Transverse colon (tissue), 4 donors: ENCODE measurements around the gene HECW1. TPM values are rescaled to one million over a fixed set of nuclear protein-coding genes. Genes with fewer than 3 reads are reported as not detected.

ENCODE experiments used
- DNase-seq: peaks from one replicate; pipeline ENCODE4 v3.0.0-alpha.2; 2019
- H3K27ac ChIP-seq, 4 donors: fragments of 200-600 bp; sonication (generic); 2 replicates each; pipeline ENCODE4 v1.5.1; 2016 to 2018; ENCODE audit warnings: inconsistent platforms in 4 of 4
- H3K27me3 ChIP-seq: fragments of 200-600 bp; sonication (generic); 2 replicates; pipeline ENCODE4 v1.5.1; 2017; ENCODE audit warnings: inconsistent platforms
- H3K36me3 ChIP-seq, 4 donors: fragments of 200-600 bp; sonication (generic); 2 replicates each; pipeline ENCODE4 v1.5.1; 2017 to 2019; ENCODE audit warnings: inconsistent platforms in 4 of 4
- H3K4me1 ChIP-seq, 4 donors: fragments of 200-600 bp; sonication (generic); 2 replicates each; pipeline ENCODE4 v1.5.1; 2017 to 2020; ENCODE audit warnings: inconsistent platforms in 4 of 4
- H3K4me3 ChIP-seq, 4 donors: fragments of 200-600 bp; sonication (generic); 1 replicate in 1 of 4; 2 replicates in 3 of 4; pipeline versions ENCODE4 v1.5.1 to v1.6.1; 2017 to 2019; ENCODE audit warnings: inconsistent platforms in 4 of 4
- H3K9me3 ChIP-seq, 2 donors: fragments of 200-600 bp; sonication (generic); 2 replicates each; pipeline ENCODE4 v1.5.1; 2017 to 2019; ENCODE audit warnings: inconsistent platforms in 2 of 2
- EP300 ChIP-seq: sonication (generic); formaldehyde crosslinking; IDR thresholded peaks from one replicate; pipeline ENCODE4 v1.6.1; 2017; ENCODE audit warnings: antibody characterized with exemption, low read depth
- POLR2A ChIP-seq: fragments of 450-650 bp; IDR thresholded peaks from one replicate; pipeline ENCODE4 v1.6.1; 2016; ENCODE audit warnings: antibody characterized with exemption, mild to moderate bottlenecking, moderate library complexity
- POLR2AphosphoS5 ChIP-seq, 3 donors: sonication (generic); formaldehyde crosslinking; IDR thresholded peaks; one replicate each; pipeline ENCODE4 v1.6.1; 2016; ENCODE audit warnings: antibody characterized with exemption in 3 of 3
- WGBS, 2 donors: methylation state at CpG; one replicate each; pipeline ENCODE4 v1.1.5; 2018; ENCODE audit warnings: low coverage in 1 of 2; 5-methylcytosine and 5-hydroxymethylcytosine counted together
- in situ Hi-C, 4 donors: fragments of 200-750 bp; cut with MboI; loops; one replicate each; pipeline versions ENCODE4 v1.15.0 to v1.15.1; 2017; ENCODE audit warnings: low sequenced_read_pairs in 3 of 4, low pct_ligation_motif_present in 1 of 4, low pct_unique_long_range_greater_than_20kb in 1 of 4
- intact Hi-C: fragments of 100-400 bp; cut with DNase I; formaldehyde crosslinking; loops from one replicate; pipeline ENCODE4 v1.15.1; 2023; ENCODE audit warnings: low total_unique reads
- total RNA-seq, 4 donors: library from RNA; depleted of rRNA; stranded (reverse); fragments of >200 nt; gene quantifications; one replicate each; pipeline ENCODE4 v1.1.0, GENCODE V29; 2016
- TF ChIP-seq, protein P1 (sequence below), 5 experiments: fragments of 200-600 bp in 3 of 5; fragments of 450-650 bp in 2 of 5; sonication (generic) in 3 of 5; IDR thresholded peaks; 1 replicate in 2 of 5; 2 replicates in 3 of 5; pipeline ENCODE4 v1.5.1; 2016 to 2017; ENCODE audit warnings: antibody characterized with exemption in 5 of 5, inconsistent platforms in 3 of 5, mild to moderate bottlenecking in 2 of 5, moderate library complexity in 1 of 5

HECW1 gene
- total RNA-seq, 4 donors from 2014 or later: 1.1 to 1.4 TPM; not detected in 2

GRCh38 chr7:43470110-43470509, 357.7 kb downstream of the HECW1 start:
- TF ChIP-seq EP300: no peak
- TF ChIP-seq POLR2AphosphoS5 (IDR thresholded peaks at IDR 0.05): no peak
- TF ChIP-seq, protein P1, sequence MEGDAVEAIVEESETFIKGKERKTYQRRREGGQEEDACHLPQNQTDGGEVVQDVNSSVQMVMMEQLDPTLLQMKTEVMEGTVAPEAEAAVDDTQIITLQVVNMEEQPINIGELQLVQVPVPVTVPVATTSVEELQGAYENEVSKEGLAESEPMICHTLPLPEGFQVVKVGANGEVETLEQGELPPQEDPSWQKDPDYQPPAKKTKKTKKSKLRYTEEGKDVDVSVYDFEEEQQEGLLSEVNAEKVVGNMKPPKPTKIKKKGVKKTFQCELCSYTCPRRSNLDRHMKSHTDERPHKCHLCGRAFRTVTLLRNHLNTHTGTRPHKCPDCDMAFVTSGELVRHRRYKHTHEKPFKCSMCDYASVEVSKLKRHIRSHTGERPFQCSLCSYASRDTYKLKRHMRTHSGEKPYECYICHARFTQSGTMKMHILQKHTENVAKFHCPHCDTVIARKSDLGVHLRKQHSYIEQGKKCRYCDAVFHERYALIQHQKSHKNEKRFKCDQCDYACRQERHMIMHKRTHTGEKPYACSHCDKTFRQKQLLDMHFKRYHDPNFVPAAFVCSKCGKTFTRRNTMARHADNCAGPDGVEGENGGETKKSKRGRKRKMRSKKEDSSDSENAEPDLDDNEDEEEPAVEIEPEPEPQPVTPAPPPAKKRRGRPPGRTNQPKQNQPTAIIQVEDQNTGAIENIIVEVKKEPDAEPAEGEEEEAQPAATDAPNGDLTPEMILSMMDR (IDR thresholded peaks at IDR 0.05): no peak
- TF ChIP-seq POLR2A: no peak
- Histone ChIP-seq H3K4me3 (no peak overlapping the region), H3K36me3 (no peaks in the 10 kb centered on the region), H3K27me3 (no peaks in the 10 kb centered on the region), H3K9me3 (no peaks in the 10 kb centered on the region), H3K4me1 (no peaks in the 10 kb centered on the region), H3K27ac (no peak overlapping the region)
- intact Hi-C loops: no loop called here
- in situ Hi-C loops: no loop called here
- DNase-seq: no peak
- WGBS, 2 donors: 72 to 80% methylated on average over 4 to 5 of the region's 5 CpGs

GRCh38 chr7:43475983-43476382, 363.5 kb downstream of the HECW1 start:
- DNase-seq: no peak
- in situ Hi-C loops: no loop called here

DNA sequence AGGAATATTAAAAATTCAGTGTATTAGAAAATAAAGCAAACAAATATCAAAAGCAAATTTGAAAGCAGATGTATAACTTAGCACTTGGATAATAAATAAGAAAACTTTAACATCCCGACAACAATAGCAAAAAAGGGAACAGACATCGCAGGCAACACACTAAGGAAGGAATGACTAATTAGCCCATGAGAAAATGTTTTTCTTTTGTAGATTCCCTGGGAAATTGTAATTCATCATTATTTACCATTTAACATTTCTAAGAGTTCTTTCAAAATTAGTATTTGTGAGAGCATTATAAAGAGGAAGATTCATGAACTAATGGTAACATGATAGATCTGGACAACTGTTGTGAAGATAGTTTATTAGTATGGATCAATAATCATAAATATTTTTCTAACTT, 364.4 kb downstream of the HECW1 start:
- H3K27me3 ChIP-seq: no peaks in the 10 kb centered on the region
- H3K4me1 ChIP-seq: no peaks in the 10 kb centered on the region
- WGBS, 2 donors: 75 to 92% methylated on average over 2 of the region's 2 CpGs
- no peaks in the 10 kb centered on the region for H3K9me3 ChIP-seq
- no peak for DNase-seq
- no peaks in the 10 kb centered on the region for H3K36me3 ChIP-seq
- in situ Hi-C loops: no loop called here
- no peak overlapping the region for H3K27ac ChIP-seq
- intact Hi-C loops: no loop called here
- no peak overlapping the region for H3K4me3 ChIP-seq
- TF ChIP-seq POLR2AphosphoS5 (IDR thresholded peaks at IDR 0.05): no peak
- no peak for TF ChIP-seq EP300
- TF ChIP-seq POLR2A: no peak
- TF ChIP-seq, protein P1 (IDR thresholded peaks at IDR 0.05): no peak

More at GRCh38 chr7:43475983-43476382, 363.5 kb downstream of the HECW1 start:
- Histone ChIP-seq H3K36me3 (no peaks in the 10 kb centered on the region), H3K4me3 (no peak overlapping the region), H3K27ac (no peak overlapping the region), H3K27me3 (no peaks in the 10 kb centered on the region), H3K4me1 (no peaks in the 10 kb centered on the region), H3K9me3 (no peaks in the 10 kb centered on the region)
- intact Hi-C loops: no loop called here
- TF ChIP-seq POLR2A (no peak), EP300 (no peak), POLR2AphosphoS5 (IDR thresholded peaks at IDR 0.05) (no peak)
- TF ChIP-seq, protein P1 (IDR thresholded peaks at IDR 0.05): no peak
- WGBS, 2 donors: 84 to 94% methylated on average over 1 of the region's 1 CpG

DNA sequence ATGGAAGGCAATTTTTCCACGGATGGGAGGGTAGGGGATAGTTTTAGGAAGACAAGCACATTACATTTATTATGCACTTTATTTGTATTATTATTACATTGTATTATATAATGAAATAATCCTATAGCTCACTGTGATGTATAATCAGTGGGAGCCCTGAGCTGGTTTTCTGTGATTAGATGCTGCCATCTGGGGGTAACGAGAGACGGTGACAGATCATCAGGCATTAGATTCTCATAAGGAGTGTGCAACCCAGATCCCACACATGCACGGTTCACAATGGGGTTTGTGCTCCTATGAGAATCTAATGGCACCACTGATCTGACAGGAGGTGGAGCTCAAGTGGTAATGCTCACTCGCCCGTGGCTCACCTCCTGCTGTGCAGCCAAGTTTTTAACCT, 366.6 kb downstream of the HECW1 start:
- intact Hi-C loops: no loop called here
- no peak for DNase-seq
- H3K36me3 ChIP-seq: no peaks in the 10 kb centered on the region
- 67 to 88% methylated on average over 6 of the region's 6 CpGs for WGBS, 2 donors
- H3K4me3 ChIP-seq: no peak overlapping the region
- no peak overlapping the region for H3K27ac ChIP-seq
- in situ Hi-C loops: no loop called here
- no peaks in the 10 kb centered on the region for H3K4me1 ChIP-seq
- H3K27me3 ChIP-seq: no peaks in the 10 kb centered on the region
- H3K9me3 ChIP-seq: no peaks in the 10 kb centered on the region
- TF ChIP-seq POLR2A (no peak), EP300 (no peak), POLR2AphosphoS5 (IDR thresholded peaks at IDR 0.05) (no peak)
- TF ChIP-seq, protein P1 (IDR thresholded peaks at IDR 0.05): no peak
